Thyroid gland (tissue), 4 donors: ENCODE measurements around the gene CBS.
"Not testable (repeated sequence)": the region's sequence is repeated elsewhere in the genome, so short reads cannot be mapped to it uniquely, and the experiment has no call there.

Experiments used
- CTCF ChIP-seq, 6 experiments: fragments of 200-600 bp in 3 of 6; fragments of 450-650 bp in 3 of 6; sonication (generic) in 3 of 6; IDR thresholded peaks; one replicate each; pipeline ENCODE4 v1.5.1; 2016 to 2019; ENCODE audit warnings: antibody characterized with exemption in 6 of 6, mild to moderate bottlenecking in 2 of 6, inconsistent platforms in 1 of 6, moderate library complexity in 1 of 6
- POLR2A ChIP-seq, 2 donors: fragments of 450-650 bp; IDR thresholded peaks; one replicate each; pipeline ENCODE4 v1.6.1; 2017; ENCODE audit warnings: antibody characterized with exemption in 2 of 2, mild to moderate bottlenecking in 2 of 2, moderate library complexity in 1 of 2

- not testable (repeated sequence) for TF ChIP-seq CTCF, POLR2A (IDR thresholded peaks at IDR 0.05)
These were observed 32.3 kb downstream of the CBS start for GRCh38 chr21:43043291-43043690.
